ENCODE measurements around the gene SMARCB1. TPM values are rescaled to one million over a fixed set of nuclear protein-coding genes. Genes with fewer than 3 reads are reported as not detected.

The SMARCB1 gene
- total and polyA plus RNA-seq, 2 donors (not counting 1 experiment from before 2014, with no cell fraction given), result 20.5 to 86.4 TPM

DNA sequence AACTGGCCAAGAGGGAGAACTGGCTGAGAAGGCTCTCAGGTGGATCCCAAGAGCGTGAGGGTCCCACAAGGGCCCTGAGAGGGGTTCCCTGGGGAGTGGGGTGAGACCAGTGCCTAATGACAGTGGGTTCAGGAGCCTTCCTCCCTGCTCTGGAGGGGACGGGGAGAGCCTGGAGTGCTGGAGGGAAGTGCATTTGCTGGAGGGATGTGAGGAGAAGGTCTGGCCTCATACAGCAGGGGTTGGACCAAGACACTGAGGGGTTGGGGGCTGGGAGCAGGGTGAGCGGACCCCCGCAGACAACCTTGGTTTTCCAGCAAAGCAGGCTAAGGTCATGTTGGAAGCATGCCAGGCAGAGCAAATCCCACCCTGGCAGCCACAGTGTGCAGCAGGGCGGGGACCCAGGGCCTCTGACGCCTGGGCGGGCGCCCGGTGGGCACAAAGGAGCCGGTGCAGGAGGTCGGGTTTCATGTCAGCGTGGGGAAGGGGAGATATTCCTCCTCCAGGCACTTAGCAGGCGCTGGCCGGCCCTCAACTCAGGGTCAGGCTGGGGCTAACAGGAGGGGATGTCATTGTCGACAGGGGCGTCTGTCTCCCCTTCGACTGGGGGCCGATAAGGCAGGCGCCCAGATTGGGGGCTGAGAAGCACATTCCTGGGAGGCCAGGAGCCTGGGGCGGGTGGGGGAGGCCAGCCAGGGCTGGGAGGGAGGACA is 55.1 kb downstream of the SMARCB1 start:
- H3K36me3 ChIP-seq (ENCODE audit: control insufficient read depth, insufficient read depth, low read length), result no peaks in the 10 kb centered on the region
- no peak overlapping the region for H3K4me2 ChIP-seq (ENCODE audit: extremely low read depth, insufficient read depth, low read length)
- H4K20me1 ChIP-seq (ENCODE audit: control insufficient read depth, extremely low read depth, insufficient read depth, low read length), result no peaks in the 10 kb centered on the region
- no peak overlapping the region for H2AFZ ChIP-seq (ENCODE audit: low read length)
- H3K27ac ChIP-seq (ENCODE audit: insufficient read depth, low read length), result no peak overlapping the region
- H3K9ac ChIP-seq (ENCODE audit: insufficient read depth, low read length), result no peak overlapping the region
- H3K4me3 ChIP-seq (replicated peaks in 1 of 4; ENCODE audit: control extremely low read depth in 1 of 4, insufficient read depth in 1 of 4, low read depth in 3 of 4, low read length in 4 of 4), result no peak overlapping the region
- no peak for DNase-seq (ENCODE audit: low read depth in 2 of 2)
- no peaks in the 10 kb centered on the region for H3K9me3 ChIP-seq (ENCODE audit: control insufficient read depth, insufficient read depth, low read depth, low read length)
- no peaks in the 10 kb centered on the region for H3K79me2 ChIP-seq (ENCODE audit: control insufficient read depth, insufficient read depth, low read length)
- H3K4me1 ChIP-seq (ENCODE audit: control insufficient read depth, extremely low read depth, insufficient read depth, low read length), result peaks cover 9% of the 10 kb centered on the region
- TF ChIP-seq EZH2 (IDR thresholded peaks at IDR 0.05; ENCODE audit: low read length, missing control alignments), result no peak
- TF ChIP-seq, protein P1, sequence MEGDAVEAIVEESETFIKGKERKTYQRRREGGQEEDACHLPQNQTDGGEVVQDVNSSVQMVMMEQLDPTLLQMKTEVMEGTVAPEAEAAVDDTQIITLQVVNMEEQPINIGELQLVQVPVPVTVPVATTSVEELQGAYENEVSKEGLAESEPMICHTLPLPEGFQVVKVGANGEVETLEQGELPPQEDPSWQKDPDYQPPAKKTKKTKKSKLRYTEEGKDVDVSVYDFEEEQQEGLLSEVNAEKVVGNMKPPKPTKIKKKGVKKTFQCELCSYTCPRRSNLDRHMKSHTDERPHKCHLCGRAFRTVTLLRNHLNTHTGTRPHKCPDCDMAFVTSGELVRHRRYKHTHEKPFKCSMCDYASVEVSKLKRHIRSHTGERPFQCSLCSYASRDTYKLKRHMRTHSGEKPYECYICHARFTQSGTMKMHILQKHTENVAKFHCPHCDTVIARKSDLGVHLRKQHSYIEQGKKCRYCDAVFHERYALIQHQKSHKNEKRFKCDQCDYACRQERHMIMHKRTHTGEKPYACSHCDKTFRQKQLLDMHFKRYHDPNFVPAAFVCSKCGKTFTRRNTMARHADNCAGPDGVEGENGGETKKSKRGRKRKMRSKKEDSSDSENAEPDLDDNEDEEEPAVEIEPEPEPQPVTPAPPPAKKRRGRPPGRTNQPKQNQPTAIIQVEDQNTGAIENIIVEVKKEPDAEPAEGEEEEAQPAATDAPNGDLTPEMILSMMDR (conservative IDR thresholded peaks at IDR 0.05 in 1 of 2, IDR thresholded peaks at IDR 0.05 in 1 of 2; ENCODE audit: low read depth in 1 of 2, low read length in 2 of 2), result no peak
- H3K27me3 ChIP-seq (ENCODE audit: control insufficient read depth, insufficient read depth, low read length), result no peaks in the 10 kb centered on the region

DNA sequence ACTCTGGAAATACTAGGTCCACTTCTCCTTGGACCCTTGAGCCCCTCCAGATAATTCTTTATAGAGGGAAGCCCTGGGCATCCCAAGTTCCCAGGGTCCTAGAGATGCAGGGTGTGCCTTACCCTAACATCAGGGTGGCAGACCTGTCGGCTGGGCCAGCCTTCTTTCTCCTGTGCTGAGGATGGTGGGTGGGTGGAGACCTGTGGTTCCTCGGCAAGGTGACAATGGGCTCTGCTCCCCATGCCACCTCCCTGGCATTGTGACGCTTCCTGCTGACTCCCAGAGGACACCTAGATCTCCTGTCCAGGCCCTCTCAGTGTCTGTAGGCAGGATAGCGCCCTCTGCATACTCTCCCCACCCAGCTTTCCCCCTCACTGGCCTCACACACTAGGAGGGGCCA is 55.8 kb downstream of the SMARCB1 start:
- H3K9me3 ChIP-seq (ENCODE audit: control insufficient read depth, insufficient read depth, low read depth, low read length), result no peaks in the 10 kb centered on the region
- H3K79me2 ChIP-seq (ENCODE audit: control insufficient read depth, insufficient read depth, low read length), result no peaks in the 10 kb centered on the region
- H3K4me2 ChIP-seq (ENCODE audit: extremely low read depth, insufficient read depth, low read length), result no peak overlapping the region
- H3K36me3 ChIP-seq (ENCODE audit: control insufficient read depth, insufficient read depth, low read length), result no peaks in the 10 kb centered on the region
- no peak for TF ChIP-seq EZH2 (IDR thresholded peaks at IDR 0.05; ENCODE audit: low read length, missing control alignments)
- no peaks in the 10 kb centered on the region for H3K27me3 ChIP-seq (ENCODE audit: control insufficient read depth, insufficient read depth, low read length)
- H3K4me1 ChIP-seq (ENCODE audit: control insufficient read depth, extremely low read depth, insufficient read depth, low read length), result peaks cover 9% of the 10 kb centered on the region
- no peak overlapping the region for H3K27ac ChIP-seq (ENCODE audit: insufficient read depth, low read length)
- H2AFZ ChIP-seq (ENCODE audit: low read length), result no peak overlapping the region
- no peak overlapping the region for H3K4me3 ChIP-seq (replicated peaks in 1 of 4; ENCODE audit: control extremely low read depth in 1 of 4, insufficient read depth in 1 of 4, low read depth in 3 of 4, low read length in 4 of 4)
- no peak overlapping the region for H3K9ac ChIP-seq (ENCODE audit: insufficient read depth, low read length)
- no peak for DNase-seq (ENCODE audit: low read depth in 2 of 2)
- no peaks in the 10 kb centered on the region for H4K20me1 ChIP-seq (ENCODE audit: control insufficient read depth, extremely low read depth, insufficient read depth, low read length)

DNA sequence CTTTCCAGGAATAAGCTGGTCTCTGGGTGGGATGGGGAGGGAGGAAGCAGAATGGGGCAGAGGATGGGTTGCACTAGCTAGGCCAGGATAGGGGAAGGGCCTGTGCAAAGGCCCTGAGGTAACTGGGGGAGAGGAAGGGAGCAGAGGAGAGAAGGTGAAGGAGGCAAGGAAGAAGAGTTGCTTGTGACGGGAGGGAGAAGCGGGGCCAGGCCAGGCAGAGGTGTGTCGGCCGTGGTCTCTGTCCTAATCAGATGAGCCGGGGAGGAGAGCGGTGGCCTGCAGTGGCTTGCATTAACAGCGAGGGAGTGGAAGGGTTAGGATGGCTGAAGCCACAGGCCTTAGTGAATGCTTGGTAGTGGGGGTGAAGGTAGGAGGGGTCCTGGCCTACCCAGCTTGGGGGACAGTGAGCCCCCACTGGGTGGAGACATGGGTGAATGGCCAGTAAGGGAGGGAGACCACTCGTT is 58.0 kb downstream of the SMARCB1 start:
- Histone ChIP-seq H3K27me3 (ENCODE audit: control insufficient read depth, insufficient read depth, low read length) (no peaks in the 10 kb centered on the region), H3K79me2 (ENCODE audit: control insufficient read depth, insufficient read depth, low read length) (no peaks in the 10 kb centered on the region), H3K9ac (ENCODE audit: insufficient read depth, low read length) (no peak overlapping the region), H2AFZ (ENCODE audit: low read length) (no peak overlapping the region), H3K9me3 (ENCODE audit: control insufficient read depth, insufficient read depth, low read depth, low read length) (no peaks in the 10 kb centered on the region), H3K4me2 (ENCODE audit: extremely low read depth, insufficient read depth, low read length) (no peak overlapping the region), H4K20me1 (ENCODE audit: control insufficient read depth, extremely low read depth, insufficient read depth, low read length) (no peaks in the 10 kb centered on the region), H3K4me1 (ENCODE audit: control insufficient read depth, extremely low read depth, insufficient read depth, low read length) (peaks cover 12% of the 10 kb centered on the region), H3K4me3 (replicated peaks in 1 of 4; ENCODE audit: control extremely low read depth in 1 of 4, insufficient read depth in 1 of 4, low read depth in 3 of 4, low read length in 4 of 4) (no peak overlapping the region), H3K36me3 (ENCODE audit: control insufficient read depth, insufficient read depth, low read length) (no peaks in the 10 kb centered on the region), H3K27ac (ENCODE audit: insufficient read depth, low read length) (no peak overlapping the region)
- no peak for DNase-seq (ENCODE audit: low read depth in 2 of 2)
- TF ChIP-seq, protein P1 (conservative IDR thresholded peaks at IDR 0.05 in 1 of 2, IDR thresholded peaks at IDR 0.05 in 1 of 2; ENCODE audit: low read depth in 1 of 2, low read length in 2 of 2), result no peak
- TF ChIP-seq EZH2 (IDR thresholded peaks at IDR 0.05; ENCODE audit: low read length, missing control alignments), result no peak

Measured in fibroblast of lung (primary cell).